GM12878 (cell line): ENCODE measurements around the gene NQO1. TPM values are rescaled to one million over a fixed set of nuclear protein-coding genes. Genes with fewer than 3 reads are reported as not detected.

Experiments used
- CREM ChIP-seq: IDR thresholded peaks from 2 replicates; pipeline ENCODE4 v1.6.1; 2014; ENCODE audit warnings: antibody characterized with exemption, low read depth
- FOXK2 ChIP-seq: fragments of 450-650 bp; IDR thresholded peaks from 2 replicates; pipeline ENCODE4 v1.6.1; 2017; ENCODE audit warnings: mild to moderate bottlenecking, moderate library complexity
- IKZF2 ChIP-seq, 2 experiments: fragments of 450-650 bp; IDR thresholded peaks; 2 replicates each; pipeline ENCODE4 v1.6.1; 2017; ENCODE audit warnings: mild to moderate bottlenecking in 2 of 2, moderate library complexity in 2 of 2
- KDM1A ChIP-seq: fragments of 200-600 bp; sonication (generic); IDR thresholded peaks from 2 replicates; pipeline ENCODE4 v1.6.1; 2016; ENCODE audit warnings: borderline replicate concordance
- MEF2B ChIP-seq: fragments of 450-650 bp; IDR thresholded peaks from 2 replicates; pipeline ENCODE4 v1.6.1; 2018; ENCODE audit warnings: mild to moderate bottlenecking, moderate library complexity; ENCODE audit not compliant: partially characterized antibody, poor library complexity, severe bottlenecking
- PML ChIP-seq: IDR thresholded peaks from 2 replicates; pipeline ENCODE4 v1.6.1; 2012; ENCODE audit warnings: low read length, inconsistent platforms
- POLR2AphosphoS2 ChIP-seq: IDR thresholded peaks from 2 replicates; pipeline ENCODE4 v1.6.1; 2011; ENCODE audit warnings: low read depth, mild to moderate bottlenecking, low read length, improper control_type of control experiment, moderate library complexity
- POU2F2 ChIP-seq: IDR thresholded peaks from 3 replicates; pipeline ENCODE4 v1.6.1; 2011; ENCODE audit warnings: low read depth, mild to moderate bottlenecking, low read length, borderline replicate concordance
- RAD21 ChIP-seq: IDR thresholded peaks from 2 replicates; pipeline ENCODE4 v1.6.1; 2011; ENCODE audit warnings: mild to moderate bottlenecking, low read depth, low read length, moderate library complexity; ENCODE audit not compliant: insufficient read depth
- RELA ChIP-seq: fragments of 450-650 bp; IDR thresholded peaks from 2 replicates; pipeline ENCODE4 v1.8.0; 2014; ENCODE audit warnings: borderline replicate concordance; ENCODE audit not compliant: partially characterized antibody
- SMC3 ChIP-seq: IDR thresholded peaks from 2 replicates; pipeline ENCODE4 v1.6.1; 2011; ENCODE audit warnings: low read length, improper control_type of control experiment, borderline replicate concordance
- ZBED1 ChIP-seq: IDR thresholded peaks from 2 replicates; pipeline ENCODE4 v1.6.1; 2016; ENCODE audit warnings: borderline replicate concordance
- ZNF274 ChIP-seq: IDR thresholded peaks from one replicate; pipeline ENCODE4 v1.8.0; 2011; ENCODE audit not compliant: insufficient read length, insufficient read depth
- polyA plus RNA-seq, 11 experiments: library from polyadenylated mRNA; depleted of rRNA in 4 of 11; unstranded in 6 of 11; stranded (reverse) in 5 of 11; fragments of >200 nt; fragmentation: Nextera tagmentation in 4 of 11; fragmentation: Illumina TruSeq in 1 of 11; extraction: Ambion mirVana in 4 of 11; extraction: Trizol in 1 of 11; gene quantifications; 1 replicate in 1 of 11; 2 replicates in 10 of 11; pipeline versions ENCODE4 v1.2.1 to v1.2.3, GENCODE V29; 2011 to 2016; ENCODE audit warnings: inconsistent platforms in 2 of 11, missing spikeins in 2 of 11, low read depth in 1 of 11
- total RNA-seq, 4 experiments: library from RNA; depleted of rRNA in 3 of 4; stranded (reverse); fragments of >200 nt in 3 of 4; fragmentation: Illumina TruSeq in 1 of 4; extraction: Trizol in 1 of 4; gene quantifications; 2 replicates each; pipeline versions ENCODE4 v1.2.1 to v1.2.3, GENCODE V29; 2013 to 2021
- TF ChIP-seq, protein P1 (sequence below): fragments of 450-650 bp; IDR thresholded peaks from 2 replicates; pipeline ENCODE4 v1.6.1; 2018; ENCODE audit warnings: borderline replicate concordance, mild to moderate bottlenecking; ENCODE audit not compliant: partially characterized antibody
- TF ChIP-seq, protein P2 (sequence below): IDR thresholded peaks from 2 replicates; pipeline ENCODE4 v1.6.1; 2011; ENCODE audit warnings: mild to moderate bottlenecking, low read depth, low read length, moderate library complexity; ENCODE audit not compliant: insufficient replicate concordance
- TF ChIP-seq, protein P3 (sequence below): fragments of 450-650 bp; formaldehyde crosslinking; IDR thresholded peaks from 2 replicates; pipeline ENCODE4 v1.4.0; 2020; ENCODE audit warnings: mild to moderate bottlenecking, moderate library complexity
- TF ChIP-seq, protein P4 (sequence below): fragments of 450-650 bp; IDR thresholded peaks from 2 replicates; pipeline ENCODE4 v1.6.1; 2016; ENCODE audit warnings: mild to moderate bottlenecking

NQO1 gene
- total and polyA plus RNA-seq, 10 of the 15 experiments (the other 5 are each of a cell fraction or from before 2014, with no cell fraction given), result 24.6 to 84.9 (median 34.6) TPM

DNA sequence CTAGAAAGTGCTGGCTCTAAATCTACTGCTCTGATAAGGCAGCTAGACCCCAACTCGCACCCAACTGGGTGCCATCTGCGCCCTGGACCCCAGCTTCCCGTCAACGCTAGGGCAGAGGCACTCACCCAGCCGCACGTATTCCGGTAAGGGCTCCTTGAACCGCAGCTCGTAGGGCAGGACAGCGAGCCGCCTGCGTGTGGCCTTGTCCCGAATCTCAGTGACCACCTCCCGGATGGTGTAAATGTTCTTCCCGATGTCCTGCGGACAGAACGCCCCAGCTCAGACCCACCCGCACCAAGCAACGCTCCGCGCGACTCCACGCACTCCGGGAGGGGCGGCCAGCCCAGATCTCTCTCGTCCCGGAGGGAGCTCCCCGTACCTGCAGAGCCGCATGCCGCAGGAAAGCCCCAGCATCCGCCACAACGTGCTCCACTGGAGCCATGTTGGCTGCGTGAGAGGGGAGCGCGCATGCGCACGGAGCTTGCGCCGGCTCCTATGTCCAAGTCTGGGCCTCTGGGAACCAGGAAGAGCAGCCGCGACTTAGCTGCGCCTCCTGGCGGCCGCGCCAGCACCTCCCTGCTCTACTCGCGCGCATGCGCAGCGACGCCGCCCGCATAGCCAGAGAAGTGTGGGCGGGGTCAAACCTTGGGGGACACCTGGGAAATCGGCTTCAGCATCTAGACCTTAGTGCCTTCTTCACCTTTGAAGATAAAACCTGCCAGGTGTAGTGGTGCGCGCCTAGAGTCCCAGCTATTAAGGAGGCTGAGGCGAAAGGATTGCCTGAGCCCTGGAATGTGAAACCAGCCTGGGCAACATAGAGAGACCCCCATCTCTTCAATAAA lies 28.3 kb upstream of the NQO1 start, which contains the start of gene NOB1 (continued):
- TF ChIP-seq, protein P1, sequence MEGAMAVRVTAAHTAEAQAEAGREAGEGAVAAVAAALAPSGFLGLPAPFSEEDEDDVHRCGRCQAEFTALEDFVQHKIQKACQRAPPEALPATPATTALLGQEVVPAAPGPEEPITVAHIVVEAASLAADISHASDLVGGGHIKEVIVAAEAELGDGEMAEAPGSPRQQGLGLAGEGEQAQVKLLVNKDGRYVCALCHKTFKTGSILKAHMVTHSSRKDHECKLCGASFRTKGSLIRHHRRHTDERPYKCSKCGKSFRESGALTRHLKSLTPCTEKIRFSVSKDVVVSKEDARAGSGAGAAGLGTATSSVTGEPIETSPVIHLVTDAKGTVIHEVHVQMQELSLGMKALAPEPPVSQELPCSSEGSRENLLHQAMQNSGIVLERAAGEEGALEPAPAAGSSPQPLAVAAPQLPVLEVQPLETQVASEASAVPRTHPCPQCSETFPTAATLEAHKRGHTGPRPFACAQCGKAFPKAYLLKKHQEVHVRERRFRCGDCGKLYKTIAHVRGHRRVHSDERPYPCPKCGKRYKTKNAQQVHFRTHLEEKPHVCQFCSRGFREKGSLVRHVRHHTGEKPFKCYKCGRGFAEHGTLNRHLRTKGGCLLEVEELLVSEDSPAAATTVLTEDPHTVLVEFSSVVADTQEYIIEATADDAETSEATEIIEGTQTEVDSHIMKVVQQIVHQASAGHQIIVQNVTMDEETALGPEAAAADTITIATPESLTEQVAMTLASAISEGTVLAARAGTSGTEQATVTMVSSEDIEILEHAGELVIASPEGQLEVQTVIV, result peak; percentile 87
- TF ChIP-seq ZNF274, result no peak
- peak; percentile 68 for TF ChIP-seq FOXK2
- TF ChIP-seq, protein P2, sequence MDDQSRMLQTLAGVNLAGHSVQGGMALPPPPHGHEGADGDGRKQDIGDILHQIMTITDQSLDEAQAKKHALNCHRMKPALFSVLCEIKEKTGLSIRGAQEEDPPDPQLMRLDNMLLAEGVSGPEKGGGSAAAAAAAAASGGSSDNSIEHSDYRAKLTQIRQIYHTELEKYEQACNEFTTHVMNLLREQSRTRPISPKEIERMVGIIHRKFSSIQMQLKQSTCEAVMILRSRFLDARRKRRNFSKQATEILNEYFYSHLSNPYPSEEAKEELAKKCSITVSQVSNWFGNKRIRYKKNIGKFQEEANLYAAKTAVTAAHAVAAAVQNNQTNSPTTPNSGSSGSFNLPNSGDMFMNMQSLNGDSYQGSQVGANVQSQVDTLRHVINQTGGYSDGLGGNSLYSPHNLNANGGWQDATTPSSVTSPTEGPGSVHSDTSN, result no peak
- no peak for TF ChIP-seq KDM1A
- peak; percentile 47 for TF ChIP-seq MEF2B
- TF ChIP-seq ZBED1, result no peak
- peak; percentile 90 for TF ChIP-seq RELA
- TF ChIP-seq PML, result peak; percentile 75; the same call in 1 of the 2 replicates
- TF ChIP-seq POLR2AphosphoS2, result peak; percentile 73; the same call in 1 of the 2 replicates
- TF ChIP-seq, protein P3, sequence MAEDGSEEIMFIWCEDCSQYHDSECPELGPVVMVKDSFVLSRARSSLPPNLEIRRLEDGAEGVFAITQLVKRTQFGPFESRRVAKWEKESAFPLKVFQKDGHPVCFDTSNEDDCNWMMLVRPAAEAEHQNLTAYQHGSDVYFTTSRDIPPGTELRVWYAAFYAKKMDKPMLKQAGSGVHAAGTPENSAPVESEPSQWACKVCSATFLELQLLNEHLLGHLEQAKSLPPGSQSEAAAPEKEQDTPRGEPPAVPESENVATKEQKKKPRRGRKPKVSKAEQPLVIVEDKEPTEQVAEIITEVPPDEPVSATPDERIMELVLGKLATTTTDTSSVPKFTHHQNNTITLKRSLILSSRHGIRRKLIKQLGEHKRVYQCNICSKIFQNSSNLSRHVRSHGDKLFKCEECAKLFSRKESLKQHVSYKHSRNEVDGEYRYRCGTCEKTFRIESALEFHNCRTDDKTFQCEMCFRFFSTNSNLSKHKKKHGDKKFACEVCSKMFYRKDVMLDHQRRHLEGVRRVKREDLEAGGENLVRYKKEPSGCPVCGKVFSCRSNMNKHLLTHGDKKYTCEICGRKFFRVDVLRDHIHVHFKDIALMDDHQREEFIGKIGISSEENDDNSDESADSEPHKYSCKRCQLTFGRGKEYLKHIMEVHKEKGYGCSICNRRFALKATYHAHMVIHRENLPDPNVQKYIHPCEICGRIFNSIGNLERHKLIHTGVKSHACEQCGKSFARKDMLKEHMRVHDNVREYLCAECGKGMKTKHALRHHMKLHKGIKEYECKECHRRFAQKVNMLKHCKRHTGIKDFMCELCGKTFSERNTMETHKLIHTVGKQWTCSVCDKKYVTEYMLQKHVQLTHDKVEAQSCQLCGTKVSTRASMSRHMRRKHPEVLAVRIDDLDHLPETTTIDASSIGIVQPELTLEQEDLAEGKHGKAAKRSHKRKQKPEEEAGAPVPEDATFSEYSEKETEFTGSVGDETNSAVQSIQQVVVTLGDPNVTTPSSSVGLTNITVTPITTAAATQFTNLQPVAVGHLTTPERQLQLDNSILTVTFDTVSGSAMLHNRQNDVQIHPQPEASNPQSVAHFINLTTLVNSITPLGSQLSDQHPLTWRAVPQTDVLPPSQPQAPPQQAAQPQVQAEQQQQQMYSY, result no peak
- TF ChIP-seq IKZF2 (IDR thresholded peaks at IDR 0.05), result peak; percentile 84 to 87; a peak in 3 of 4 replicates
- TF ChIP-seq RAD21, result peak; percentile 72
- TF ChIP-seq, protein P4, sequence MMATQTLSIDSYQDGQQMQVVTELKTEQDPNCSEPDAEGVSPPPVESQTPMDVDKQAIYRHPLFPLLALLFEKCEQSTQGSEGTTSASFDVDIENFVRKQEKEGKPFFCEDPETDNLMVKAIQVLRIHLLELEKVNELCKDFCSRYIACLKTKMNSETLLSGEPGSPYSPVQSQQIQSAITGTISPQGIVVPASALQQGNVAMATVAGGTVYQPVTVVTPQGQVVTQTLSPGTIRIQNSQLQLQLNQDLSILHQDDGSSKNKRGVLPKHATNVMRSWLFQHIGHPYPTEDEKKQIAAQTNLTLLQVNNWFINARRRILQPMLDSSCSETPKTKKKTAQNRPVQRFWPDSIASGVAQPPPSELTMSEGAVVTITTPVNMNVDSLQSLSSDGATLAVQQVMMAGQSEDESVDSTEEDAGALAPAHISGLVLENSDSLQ, result no peak; the same call in 1 of the 2 replicates
- TF ChIP-seq SMC3, result peak; percentile 99
- 0 out of 2 replicates have a peak, but pooled peaks have one; percentile 29 for TF ChIP-seq CREM
- TF ChIP-seq POU2F2, result peak; percentile 74; the same call in 2 of the 3 replicates
